ENCODE measurements around the gene ITGA2.

ITGA2 gene

GRCh38 chr5:53071738-53072137, 82.6 kb downstream of the ITGA2 start:
- Histone ChIP-seq H3K27ac (ENCODE audit: low read length) (no peak overlapping the region), H3K36me3 (ENCODE audit: control insufficient read depth, insufficient read depth, low read length) (no peaks in the 10 kb centered on the region), H3K4me1 (ENCODE audit: control insufficient read depth, insufficient read depth, low read length) (no peaks in the 10 kb centered on the region), H3K9me3 (ENCODE audit: control insufficient read depth, insufficient read depth, low read length) (no peaks in the 10 kb centered on the region), H3K4me3 (ENCODE audit: low read length) (no peak overlapping the region), H3K27me3 (ENCODE audit: control insufficient read depth, insufficient read depth, low read length) (no peaks in the 10 kb centered on the region)
- DNase-seq (ENCODE audit: low read depth, low spot score): no peak
- WGBS (ENCODE audit: insufficient coverage, insufficient read length): no CpG with 5 or more reads among the region's 2 CpGs

GRCh38 chr5:53073348-53073747, 84.2 kb downstream of the ITGA2 start:
- no peak for DNase-seq (ENCODE audit: low read depth, low spot score)
- no peak overlapping the region for H3K4me3 ChIP-seq (ENCODE audit: low read length)
- no peaks in the 10 kb centered on the region for H3K4me1 ChIP-seq (ENCODE audit: control insufficient read depth, insufficient read depth, low read length)
- H3K27me3 ChIP-seq (ENCODE audit: control insufficient read depth, insufficient read depth, low read length): no peaks in the 10 kb centered on the region
- no peak overlapping the region for H3K27ac ChIP-seq (ENCODE audit: low read length)
- H3K9me3 ChIP-seq (ENCODE audit: control insufficient read depth, insufficient read depth, low read length): no peaks in the 10 kb centered on the region
- WGBS (ENCODE audit: insufficient coverage, insufficient read length): no CpG with 5 or more reads among the region's 2 CpGs
- no peaks in the 10 kb centered on the region for H3K36me3 ChIP-seq (ENCODE audit: control insufficient read depth, insufficient read depth, low read length)

- DNase-seq (ENCODE audit: low read depth, low spot score): no peak
- Histone ChIP-seq H3K4me3 (ENCODE audit: low read length) (no peak overlapping the region), H3K36me3 (ENCODE audit: control insufficient read depth, insufficient read depth, low read length) (no peaks in the 10 kb centered on the region), H3K27me3 (ENCODE audit: control insufficient read depth, insufficient read depth, low read length) (no peaks in the 10 kb centered on the region), H3K4me1 (ENCODE audit: control insufficient read depth, insufficient read depth, low read length) (no peaks in the 10 kb centered on the region), H3K9me3 (ENCODE audit: control insufficient read depth, insufficient read depth, low read length) (no peaks in the 10 kb centered on the region), H3K27ac (ENCODE audit: low read length) (no peak overlapping the region)
- no CpG with 5 or more reads among the region's 2 CpGs for WGBS (ENCODE audit: insufficient coverage, insufficient read length)
These were observed 86.9 kb downstream of the ITGA2 start for GRCh38 chr5:53076014-53076583.

- no CpG with 5 or more reads among the region's 4 CpGs for WGBS (ENCODE audit: insufficient coverage, insufficient read length)
- Histone ChIP-seq H3K27me3 (ENCODE audit: control insufficient read depth, insufficient read depth, low read length) (no peaks in the 10 kb centered on the region), H3K4me3 (ENCODE audit: low read length) (no peak overlapping the region), H3K27ac (ENCODE audit: low read length) (no peak overlapping the region), H3K4me1 (ENCODE audit: control insufficient read depth, insufficient read depth, low read length) (no peaks in the 10 kb centered on the region), H3K9me3 (ENCODE audit: control insufficient read depth, insufficient read depth, low read length) (no peaks in the 10 kb centered on the region), H3K36me3 (ENCODE audit: control insufficient read depth, insufficient read depth, low read length) (no peaks in the 10 kb centered on the region)
- no peak for DNase-seq (ENCODE audit: low read depth, low spot score)
These were observed 91.1 kb downstream of the ITGA2 start for GRCh38 chr5:53080271-53080670.

- Histone ChIP-seq H3K27me3 (ENCODE audit: control insufficient read depth, insufficient read depth, low read length) (no peaks in the 10 kb centered on the region), H3K36me3 (ENCODE audit: control insufficient read depth, insufficient read depth, low read length) (no peaks in the 10 kb centered on the region; the same call in 1 of the 2 replicates), H3K4me1 (ENCODE audit: control insufficient read depth, insufficient read depth, low read length) (no peaks in the 10 kb centered on the region), H3K9me3 (ENCODE audit: control insufficient read depth, insufficient read depth, low read length) (no peaks in the 10 kb centered on the region), H3K27ac (ENCODE audit: low read length) (no peak overlapping the region), H3K4me3 (ENCODE audit: low read length) (no peak overlapping the region)
- DNase-seq (ENCODE audit: low read depth, low spot score): no peak
These were observed 94.8 kb downstream of the ITGA2 start for GRCh38 chr5:53083927-53084326.

GRCh38 chr5:53084546-53085255, 95.5 kb downstream of the ITGA2 start:
- no peak for DNase-seq (ENCODE audit: low read depth, low spot score)
- no peak overlapping the region for H3K27ac ChIP-seq (ENCODE audit: low read length)
- no peak overlapping the region for H3K4me3 ChIP-seq (ENCODE audit: low read length)
- no peaks in the 10 kb centered on the region for H3K4me1 ChIP-seq (ENCODE audit: control insufficient read depth, insufficient read depth, low read length)
- H3K36me3 ChIP-seq (ENCODE audit: control insufficient read depth, insufficient read depth, low read length): no peaks in the 10 kb centered on the region; the same call in 1 of the 2 replicates
- H3K27me3 ChIP-seq (ENCODE audit: control insufficient read depth, insufficient read depth, low read length): no peaks in the 10 kb centered on the region
- WGBS (ENCODE audit: insufficient coverage, insufficient read length): no CpG with 5 or more reads among the region's 4 CpGs
- no peaks in the 10 kb centered on the region for H3K9me3 ChIP-seq (ENCODE audit: control insufficient read depth, insufficient read depth, low read length)

GRCh38 chr5:53087171-53087570, 98.0 kb downstream of the ITGA2 start:
- DNase-seq (ENCODE audit: low read depth, low spot score): no peak
- Histone ChIP-seq H3K36me3 (ENCODE audit: control insufficient read depth, insufficient read depth, low read length) (no peaks in the 10 kb centered on the region; the same call in 1 of the 2 replicates), H3K27ac (ENCODE audit: low read length) (no peak overlapping the region), H3K4me3 (ENCODE audit: low read length) (no peak overlapping the region), H3K4me1 (ENCODE audit: control insufficient read depth, insufficient read depth, low read length) (no peaks in the 10 kb centered on the region), H3K27me3 (ENCODE audit: control insufficient read depth, insufficient read depth, low read length) (no peaks in the 10 kb centered on the region), H3K9me3 (ENCODE audit: control insufficient read depth, insufficient read depth, low read length) (no peaks in the 10 kb centered on the region)
- no CpG with 5 or more reads among the region's 1 CpG for WGBS (ENCODE audit: insufficient coverage, insufficient read length)

GRCh38 chr5:53087621-53088121, 98.5 kb downstream of the ITGA2 start:
- WGBS (ENCODE audit: insufficient coverage, insufficient read length): no CpG with 5 or more reads among the region's 1 CpG

GRCh38 chr5:53089481-53089991, 100.4 kb downstream of the ITGA2 start:
- WGBS (ENCODE audit: insufficient coverage, insufficient read length): no CpG with 5 or more reads among the region's 4 CpGs
- no peak overlapping the region for H3K4me3 ChIP-seq (ENCODE audit: low read length)
- DNase-seq (ENCODE audit: low read depth, low spot score): no peak
- H3K27ac ChIP-seq (ENCODE audit: low read length): no peak overlapping the region
- H3K36me3 ChIP-seq (ENCODE audit: control insufficient read depth, insufficient read depth, low read length): no peaks in the 10 kb centered on the region; the same call in 1 of the 2 replicates
- H3K27me3 ChIP-seq (ENCODE audit: control insufficient read depth, insufficient read depth, low read length): no peaks in the 10 kb centered on the region
- no peaks in the 10 kb centered on the region for H3K9me3 ChIP-seq (ENCODE audit: control insufficient read depth, insufficient read depth, low read length)
- no peaks in the 10 kb centered on the region for H3K4me1 ChIP-seq (ENCODE audit: control insufficient read depth, insufficient read depth, low read length)

More at GRCh38 chr5:53087621-53088121, 98.5 kb downstream of the ITGA2 start:
- Histone ChIP-seq H3K9me3 (ENCODE audit: control insufficient read depth, insufficient read depth, low read length) (no peaks in the 10 kb centered on the region), H3K27ac (ENCODE audit: low read length) (no peak overlapping the region), H3K4me3 (ENCODE audit: low read length) (no peak overlapping the region), H3K27me3 (ENCODE audit: control insufficient read depth, insufficient read depth, low read length) (no peaks in the 10 kb centered on the region), H3K36me3 (ENCODE audit: control insufficient read depth, insufficient read depth, low read length) (no peaks in the 10 kb centered on the region; the same call in 1 of the 2 replicates), H3K4me1 (ENCODE audit: control insufficient read depth, insufficient read depth, low read length) (no peaks in the 10 kb centered on the region)
- no peak for DNase-seq (ENCODE audit: low read depth, low spot score)

- Histone ChIP-seq H3K4me1 (ENCODE audit: control insufficient read depth, insufficient read depth, low read length) (no peaks in the 10 kb centered on the region), H3K4me3 (ENCODE audit: low read length) (no peak overlapping the region), H3K9me3 (ENCODE audit: control insufficient read depth, insufficient read depth, low read length) (no peaks in the 10 kb centered on the region), H3K27me3 (ENCODE audit: control insufficient read depth, insufficient read depth, low read length) (no peaks in the 10 kb centered on the region), H3K36me3 (ENCODE audit: control insufficient read depth, insufficient read depth, low read length) (no peaks in the 10 kb centered on the region; the same call in 1 of the 2 replicates), H3K27ac (ENCODE audit: low read length) (no peak overlapping the region)
- WGBS (ENCODE audit: insufficient coverage, insufficient read length): no CpG with 5 or more reads among the region's 5 CpGs
- DNase-seq (ENCODE audit: low read depth, low spot score): no peak
These were observed 101.1 kb downstream of the ITGA2 start for GRCh38 chr5:53090229-53090628.
